Sigmoid colon (tissue), 7 donors: ENCODE measurements around the gene FUT2. TPM values are rescaled to one million over a fixed set of nuclear protein-coding genes. Genes with fewer than 3 reads are reported as not detected.
A peak's percentile ranks its signal among the peaks of the same experiment; 100 is the strongest.

ENCODE experiments used
- DNase-seq: peaks from one replicate; pipeline ENCODE4 v3.0.0-alpha.2; 2019
- H3K27ac ChIP-seq, 4 donors: fragments of 200-600 bp; sonication (generic); one replicate each; pipeline ENCODE4 v1.5.1; 2016 to 2019; ENCODE audit warnings: mild to moderate bottlenecking in 1 of 4
- H3K27me3 ChIP-seq, 3 donors: fragments of 200-600 bp; sonication (generic); one replicate each; pipeline ENCODE4 v1.5.1; 2019; ENCODE audit warnings: mild to moderate bottlenecking in 1 of 3
- H3K36me3 ChIP-seq, 4 donors: fragments of 200-600 bp; sonication (generic); one replicate each; pipeline ENCODE4 v1.5.1; 2016 to 2019
- H3K4me1 ChIP-seq, 4 donors: fragments of 200-600 bp; sonication (generic); one replicate each; pipeline ENCODE4 v1.5.1; 2017 to 2019
- H3K4me3 ChIP-seq, 4 donors: fragments of 200-600 bp; sonication (generic); one replicate each; pipeline ENCODE4 v1.5.1; 2017 to 2019; ENCODE audit warnings: mild to moderate bottlenecking in 2 of 4, moderate library complexity in 1 of 4
- H3K9me3 ChIP-seq, 4 donors: fragments of 200-600 bp in 3 of 4; sonication (generic) in 3 of 4; one replicate each; pipeline versions ENCODE4 v1.5.1 to v1.6.1; 2013 to 2019
- EP300 ChIP-seq, 4 donors: sonication (generic); formaldehyde crosslinking; IDR thresholded peaks; one replicate each; pipeline ENCODE4 v1.6.1; 2017; ENCODE audit warnings: antibody characterized with exemption in 4 of 4
- POLR2A ChIP-seq, 2 donors: fragments of 450-650 bp; IDR thresholded peaks; one replicate each; pipeline ENCODE4 v1.6.1; 2016; ENCODE audit warnings: antibody characterized with exemption in 2 of 2, mild to moderate bottlenecking in 2 of 2, moderate library complexity in 2 of 2
- POLR2AphosphoS5 ChIP-seq, 4 donors: sonication (generic); formaldehyde crosslinking; IDR thresholded peaks; one replicate each; pipeline ENCODE4 v1.6.1; 2017; ENCODE audit warnings: antibody characterized with exemption in 4 of 4
- WGBS, 2 donors: extraction: QIAGEN DNeasy Blood & Tissue Kit; methylation state at CpG; one replicate each; pipeline ENCODE4 v1.1.7; 2013; 5-methylcytosine and 5-hydroxymethylcytosine counted together
- intact Hi-C: fragments of 100-400 bp; cut with DNase I; formaldehyde crosslinking; loops from one replicate; pipeline ENCODE4 v1.15.1; 2023
- polyA plus RNA-seq, 3 donors: library from polyadenylated mRNA; stranded (reverse); fragments of 200-250 nt; gene quantifications; one replicate each; pipeline ENCODE4 v1.2.3, GENCODE V29; 2013
- total RNA-seq, 4 donors: library from RNA; depleted of rRNA; stranded (reverse); fragments of >200 nt; gene quantifications; one replicate each; pipeline ENCODE4 v1.1.0, GENCODE V29; 2016
- TF ChIP-seq, protein P1 (sequence below), 4 experiments: fragments of 450-650 bp in 3 of 4; fragments of 200-600 bp in 1 of 4; IDR thresholded peaks; one replicate each; pipeline ENCODE4 v1.5.1; 2016 to 2019; ENCODE audit warnings: antibody characterized with exemption in 4 of 4, mild to moderate bottlenecking in 3 of 4, moderate library complexity in 2 of 4
- donor health status: healthy with polysubstance abuse.
- donor health status: Bipolar disorder and iron deficiency.
- donor health status: healthy.

The FUT2 gene
- total and polyA plus RNA-seq, 7 donors, result 37.2 to 62.7 (median 59.4) TPM; not detected in 4

DNA sequence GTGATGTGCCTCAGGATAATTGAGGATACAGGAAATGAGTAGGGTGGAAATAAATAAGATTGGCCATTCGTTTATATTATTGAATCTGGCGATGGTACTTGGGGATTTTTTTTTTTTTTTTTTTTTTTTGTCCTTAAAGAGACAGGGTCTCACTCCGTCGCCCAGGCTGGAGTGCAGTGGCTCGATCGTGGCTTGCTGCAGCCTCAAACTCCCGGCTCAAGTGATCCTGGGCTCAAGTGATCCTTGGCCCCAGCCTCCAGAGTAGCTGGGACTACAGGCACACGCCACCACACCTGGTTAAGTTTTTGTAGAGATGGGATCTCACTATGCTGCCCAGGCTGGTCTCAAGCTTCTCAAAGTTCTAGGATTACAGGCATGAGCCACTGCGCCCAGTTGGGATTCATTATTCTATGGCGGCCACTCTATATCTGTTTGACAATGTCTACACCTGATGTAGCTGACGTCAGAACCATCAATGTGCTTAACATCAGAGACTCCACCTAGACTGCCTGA is 26.5 kb downstream of the FUT2 start:
- Histone ChIP-seq H3K4me3 (no peak overlapping the region), H3K9me3 (no peaks in the 10 kb centered on the region), H3K4me1 (peaks cover 0 to 32% (median 12%) of the 10 kb centered on the region in 4 donors), H3K36me3 (no peaks in the 10 kb centered on the region), H3K27me3 (no peaks in the 10 kb centered on the region), H3K27ac (no peak overlapping the region)
- 77 to 87% methylated on average over 11 of the region's 11 CpGs for WGBS, 2 donors
- DNase-seq, result no peak
- TF ChIP-seq EP300 (IDR thresholded peaks at IDR 0.05) (no peak), POLR2A (IDR thresholded peaks at IDR 0.05) (no peak), POLR2AphosphoS5 (IDR thresholded peaks at IDR 0.05) (no peak)
- TF ChIP-seq, protein P1, sequence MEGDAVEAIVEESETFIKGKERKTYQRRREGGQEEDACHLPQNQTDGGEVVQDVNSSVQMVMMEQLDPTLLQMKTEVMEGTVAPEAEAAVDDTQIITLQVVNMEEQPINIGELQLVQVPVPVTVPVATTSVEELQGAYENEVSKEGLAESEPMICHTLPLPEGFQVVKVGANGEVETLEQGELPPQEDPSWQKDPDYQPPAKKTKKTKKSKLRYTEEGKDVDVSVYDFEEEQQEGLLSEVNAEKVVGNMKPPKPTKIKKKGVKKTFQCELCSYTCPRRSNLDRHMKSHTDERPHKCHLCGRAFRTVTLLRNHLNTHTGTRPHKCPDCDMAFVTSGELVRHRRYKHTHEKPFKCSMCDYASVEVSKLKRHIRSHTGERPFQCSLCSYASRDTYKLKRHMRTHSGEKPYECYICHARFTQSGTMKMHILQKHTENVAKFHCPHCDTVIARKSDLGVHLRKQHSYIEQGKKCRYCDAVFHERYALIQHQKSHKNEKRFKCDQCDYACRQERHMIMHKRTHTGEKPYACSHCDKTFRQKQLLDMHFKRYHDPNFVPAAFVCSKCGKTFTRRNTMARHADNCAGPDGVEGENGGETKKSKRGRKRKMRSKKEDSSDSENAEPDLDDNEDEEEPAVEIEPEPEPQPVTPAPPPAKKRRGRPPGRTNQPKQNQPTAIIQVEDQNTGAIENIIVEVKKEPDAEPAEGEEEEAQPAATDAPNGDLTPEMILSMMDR (IDR thresholded peaks at IDR 0.05), result no peak
- intact Hi-C loops, result no loop called here

DNA sequence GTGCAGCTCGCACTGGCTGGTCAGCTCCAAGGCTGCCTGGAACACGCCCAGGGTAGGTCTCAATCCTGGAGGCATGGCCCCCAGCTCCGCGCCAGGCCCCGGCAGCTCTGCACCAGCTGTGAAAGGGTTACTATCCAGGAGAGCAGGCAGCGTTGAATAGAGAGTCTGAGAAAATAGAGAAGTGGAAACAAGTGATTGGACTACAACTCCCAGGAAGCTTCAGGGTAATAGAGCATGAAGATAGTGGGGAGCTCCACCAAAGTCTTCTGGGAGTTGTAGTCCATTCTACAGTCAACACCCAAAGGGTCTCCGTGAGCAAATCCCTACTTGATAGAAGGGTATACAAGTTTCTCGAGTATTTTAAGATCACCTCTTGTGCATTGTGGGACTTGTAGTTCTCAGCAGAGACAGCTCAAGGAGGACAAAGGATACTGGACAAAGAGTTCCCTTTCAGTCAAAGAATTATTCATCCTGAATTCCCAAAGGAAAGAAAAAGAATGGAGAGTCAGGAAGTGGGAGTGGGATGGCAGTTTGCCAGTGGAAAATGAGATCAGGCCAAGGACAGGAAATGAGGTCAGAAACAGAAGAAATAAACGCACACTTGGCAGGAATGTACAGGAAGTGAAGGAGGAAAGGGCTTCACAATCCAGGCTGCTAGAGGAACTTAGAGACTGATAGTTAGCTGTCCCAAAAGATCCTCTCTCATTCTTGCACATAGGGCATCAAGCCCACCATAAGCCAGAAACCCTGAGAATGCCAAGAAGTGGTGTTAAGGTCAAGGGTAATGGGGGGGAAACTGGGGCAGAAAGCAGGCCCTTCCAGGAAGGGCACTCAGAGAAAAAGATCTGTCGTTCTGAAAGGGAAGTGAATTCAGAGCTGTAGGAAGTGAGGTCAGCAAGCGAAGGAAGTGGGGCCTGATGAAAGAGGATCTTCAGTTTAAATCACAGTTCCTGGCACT is 29.3 kb downstream of the FUT2 start:
- H3K4me1 ChIP-seq, result peaks cover 0 to 14% (median 7%) of the 10 kb centered on the region in 4 donors
- no peaks in the 10 kb centered on the region for H3K36me3 ChIP-seq
- no peak overlapping the region for H3K4me3 ChIP-seq
- peak; percentile 86 for DNase-seq
- intact Hi-C loops, result no loop called here
- H3K27ac ChIP-seq, result peak overlapping the region; percentile 41 to 73 (median 64)
- H3K9me3 ChIP-seq, result no peaks in the 10 kb centered on the region
- peak in 3 of 4 donors; percentile 33 to 56 (median 56) for TF ChIP-seq POLR2AphosphoS5 (IDR thresholded peaks at IDR 0.05)
- TF ChIP-seq POLR2A (IDR thresholded peaks at IDR 0.05), result no peak
- TF ChIP-seq EP300 (IDR thresholded peaks at IDR 0.05), result peak in 2 of 4 donors; percentile 20 to 24
- TF ChIP-seq, protein P1 (IDR thresholded peaks at IDR 0.05), result no peak
- H3K27me3 ChIP-seq, result peaks cover 0 to 12% (median 0%) of the 10 kb centered on the region in 3 donors
- 49 to 60% methylated on average over 11 of the region's 11 CpGs for WGBS, 2 donors

DNA sequence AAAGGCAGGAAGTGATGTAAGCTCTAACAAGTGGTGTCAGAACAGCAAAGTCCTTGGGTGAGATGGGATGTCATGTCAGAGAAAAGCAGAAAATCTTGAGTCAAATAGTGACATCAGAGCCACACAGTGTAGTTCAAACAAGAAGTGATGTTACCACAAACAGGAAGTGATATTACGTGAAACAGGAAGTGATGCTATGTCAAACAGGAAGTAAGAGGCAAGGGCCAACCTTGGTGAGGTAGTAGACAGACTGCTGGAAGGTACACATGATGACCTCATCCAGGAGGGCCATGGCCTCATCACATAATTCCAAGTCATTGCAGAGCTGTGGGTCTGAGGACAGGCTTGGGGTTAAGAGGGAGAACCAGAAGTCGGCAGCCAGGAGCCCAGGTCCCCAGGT is 30.8 kb downstream of the FUT2 start:
- H3K9me3 ChIP-seq, result no peaks in the 10 kb centered on the region
- H3K27ac ChIP-seq, result peak overlapping the region in 2 of 4 donors; percentile 66 to 73
- peaks cover 0 to 25% (median 0%) of the 10 kb centered on the region in 3 donors for H3K27me3 ChIP-seq
- H3K4me1 ChIP-seq, result peaks cover 0 to 7% (median 4%) of the 10 kb centered on the region in 4 donors
- WGBS, 2 donors, result 66 to 86% methylated on average over 2 of the region's 2 CpGs
- DNase-seq, result no peak
- H3K36me3 ChIP-seq, result no peaks in the 10 kb centered on the region
- TF ChIP-seq EP300 (IDR thresholded peaks at IDR 0.05) (no peak), POLR2AphosphoS5 (IDR thresholded peaks at IDR 0.05) (no peak), POLR2A (IDR thresholded peaks at IDR 0.05) (no peak)
- TF ChIP-seq, protein P1 (IDR thresholded peaks at IDR 0.05), result no peak
- H3K4me3 ChIP-seq, result no peak overlapping the region
- intact Hi-C loops, result no loop called here

DNA sequence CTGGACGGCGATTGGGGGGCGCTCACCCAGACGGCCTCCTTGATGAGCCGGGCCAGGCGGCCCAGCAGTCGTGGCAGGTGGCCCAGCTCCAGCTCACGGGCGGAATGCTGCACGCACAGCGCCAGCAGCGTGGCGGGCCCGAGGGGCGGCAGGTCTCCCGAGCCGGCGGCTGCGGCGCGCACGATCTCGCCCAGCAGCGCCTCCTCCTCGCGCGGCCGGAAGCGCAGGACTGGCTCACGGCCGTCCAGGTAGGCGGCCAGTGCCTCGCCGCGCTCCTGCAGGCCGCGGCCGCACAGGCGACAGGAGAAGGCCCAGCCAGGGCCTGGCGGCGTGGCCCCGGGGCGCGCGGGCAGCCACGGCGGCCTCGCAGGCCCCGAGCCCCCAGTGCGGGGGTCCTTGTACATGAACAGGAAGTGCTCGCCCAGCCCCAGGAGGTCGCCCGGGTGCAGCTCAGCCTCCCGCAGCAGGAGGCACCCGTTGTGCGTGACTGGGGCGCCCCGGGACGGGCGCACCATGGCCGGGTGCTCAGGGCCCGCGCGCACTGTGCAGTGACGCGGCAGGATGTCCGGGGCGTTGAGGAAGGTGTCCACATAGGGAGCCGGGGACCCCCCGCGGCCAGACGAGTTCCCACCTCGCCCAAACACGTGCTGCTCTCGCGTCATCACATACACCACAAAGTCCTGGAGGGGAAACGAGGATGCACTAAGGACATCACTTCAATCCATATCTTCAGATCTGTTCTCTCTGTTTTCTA is 33.3 kb downstream of the FUT2 start:
- DNase-seq, result no peak
- H3K4me3 ChIP-seq, result peak overlapping the region in 3 of 4 donors; percentile 31 to 35 (median 33)
- peak overlapping the region in 2 of 4 donors; percentile 44 to 58 for H3K27ac ChIP-seq
- H3K36me3 ChIP-seq, result no peaks in the 10 kb centered on the region
- TF ChIP-seq POLR2AphosphoS5 (IDR thresholded peaks at IDR 0.05) (peak in 1 of 4 donors; percentile 36), EP300 (IDR thresholded peaks at IDR 0.05) (no peak)
- peaks cover 0 to 7% (median 4%) of the 10 kb centered on the region in 4 donors for H3K4me1 ChIP-seq
- H3K27me3 ChIP-seq, result peaks cover 0 to 25% (median 0%) of the 10 kb centered on the region in 3 donors
- WGBS, 2 donors, result 59 to 77% methylated on average over 77 of the region's 77 CpGs
- H3K9me3 ChIP-seq, result no peaks in the 10 kb centered on the region
- intact Hi-C loops, result no loop called here
